Skin epidermis (tissue), 12 donors: ENCODE data around the gene FOXQ1.

Experiments
- H3K27ac ChIP-seq, 21 experiments: fragments of 200-600 bp; sonication (generic) in 11 of 21; one replicate each; pipeline ENCODE4 v1.5.0; 2020; ENCODE audit warnings: mild to moderate bottlenecking in 3 of 21, inconsistent platforms in 2 of 21, moderate library complexity in 2 of 21
- H3K4me3 ChIP-seq, 7 experiments: fragments of 200-600 bp; sonication (generic) in 2 of 7; one replicate each; pipeline ENCODE4 v1.5.0; 2020; ENCODE audit warnings: inconsistent platforms in 2 of 7, mild to moderate bottlenecking in 2 of 7, moderate library complexity in 1 of 7

Gene FOXQ1

GRCh38 chr6:1290086-1290485 is 21.8 kb upstream of the FOXQ1 start:
- Histone ChIP-seq H3K27ac (no peak overlapping the region), H3K4me3 (no peak overlapping the region)

- Histone ChIP-seq H3K4me3 (no peak overlapping the region), H3K27ac (no peak overlapping the region)
These were observed 21.1 kb upstream of the FOXQ1 start for GRCh38 chr6:1290805-1291204.

- no peak overlapping the region for H3K27ac ChIP-seq
- H3K4me3 ChIP-seq: no peak overlapping the region
These were observed 20.5 kb upstream of the FOXQ1 start for GRCh38 chr6:1291381-1291780.

- H3K27ac ChIP-seq: no peak overlapping the region
- no peak overlapping the region for H3K4me3 ChIP-seq
These were observed 16.5 kb upstream of the FOXQ1 start for GRCh38 chr6:1295420-1295819.

- peak overlapping the region in 2 of 21 experiments; percentile 6 to 39 for H3K27ac ChIP-seq
These were observed 15.8 kb upstream of the FOXQ1 start for GRCh38 chr6:1296079-1296478.

GRCh38 chr6:1296542-1296941 is 15.4 kb upstream of the FOXQ1 start:
- Histone ChIP-seq H3K4me3 (no peak overlapping the region), H3K27ac (peak overlapping the region in 1 of 21 experiments; percentile 6)

More at GRCh38 chr6:1296079-1296478, 15.8 kb upstream of the FOXQ1 start:
- H3K4me3 ChIP-seq: no peak overlapping the region

- Histone ChIP-seq H3K27ac (peak overlapping the region in 1 of 21 experiments; percentile 31), H3K4me3 (no peak overlapping the region)
These were observed 14.2 kb upstream of the FOXQ1 start for GRCh38 chr6:1297746-1298145.

GRCh38 chr6:1298768-1299167 is 13.1 kb upstream of the FOXQ1 start:
- Histone ChIP-seq H3K27ac (no peak overlapping the region), H3K4me3 (no peak overlapping the region)

GRCh38 chr6:1306133-1306532 is 5.8 kb upstream of the FOXQ1 start:
- Histone ChIP-seq H3K27ac (no peak overlapping the region), H3K4me3 (no peak overlapping the region)

- Histone ChIP-seq H3K4me3 (no peak overlapping the region), H3K27ac (no peak overlapping the region)
These were observed 2.5 kb upstream of the FOXQ1 start for GRCh38 chr6:1309366-1309765.

GRCh38 chr6:1310628-1311399 is 1.1 kb upstream of the FOXQ1 start:
- Histone ChIP-seq H3K27ac (peak overlapping the region in 16 of 21 experiments; percentile 17 to 92 (median 78)), H3K4me3 (peak overlapping the region; percentile 36 to 49 (median 43))

GRCh38 chr6:1312203-1312472 is 240 bp downstream of the FOXQ1 start:
- H3K27ac ChIP-seq: peak overlapping the region in 20 of 21 experiments; percentile 42 to 92 (median 81)
- H3K4me3 ChIP-seq: peak overlapping the region; percentile 36 to 49 (median 43)

GRCh38 chr6:1312473-1313367 is 822 bp downstream of the FOXQ1 start:
- Histone ChIP-seq H3K4me3 (peak overlapping the region; percentile 36 to 49 (median 43)), H3K27ac (peak overlapping the region in 20 of 21 experiments; percentile 42 to 92 (median 81))

GRCh38 chr6:1313384-1313766 is 1.5 kb downstream of the FOXQ1 start:
- H3K4me3 ChIP-seq: peak overlapping the region; percentile 36 to 49 (median 43)
- H3K27ac ChIP-seq: peak overlapping the region in 13 of 21 experiments; percentile 62 to 92 (median 80)

GRCh38 chr6:1313767-1314503 is 2.0 kb downstream of the FOXQ1 start:
- peak overlapping the region; percentile 24 to 49 (median 43) for H3K4me3 ChIP-seq
- H3K27ac ChIP-seq: peak overlapping the region in 7 of 21 experiments; percentile 16 to 89 (median 44)

GRCh38 chr6:1314617-1315016 is 2.7 kb downstream of the FOXQ1 start:
- peak overlapping the region in 2 of 21 experiments; percentile 16 to 62 for H3K27ac ChIP-seq

GRCh38 chr6:1315201-1315559 is 3.3 kb downstream of the FOXQ1 start:
- no peak overlapping the region for H3K4me3 ChIP-seq

More at GRCh38 chr6:1314617-1315016, 2.7 kb downstream of the FOXQ1 start:
- peak overlapping the region in 6 of 7 experiments; percentile 5 to 49 (median 42) for H3K4me3 ChIP-seq

GRCh38 chr6:1315560-1316386 is 3.9 kb downstream of the FOXQ1 start:
- Histone ChIP-seq H3K4me3 (peak overlapping the region; percentile 29 to 48 (median 32)), H3K27ac (peak overlapping the region in 10 of 21 experiments; percentile 25 to 72 (median 58))

More at GRCh38 chr6:1315201-1315559, 3.3 kb downstream of the FOXQ1 start:
- H3K27ac ChIP-seq: no peak overlapping the region

- peak overlapping the region; percentile 29 to 48 (median 32) for H3K4me3 ChIP-seq
These were observed 4.6 kb downstream of the FOXQ1 start for GRCh38 chr6:1316489-1316971.

More at GRCh38 chr6:1316489-1316971, 4.6 kb downstream of the FOXQ1 start:
- peak overlapping the region in 12 of 21 experiments; percentile 25 to 80 (median 58) for H3K27ac ChIP-seq
